ENCODE data around the gene VEGFD.

Gene VEGFD

GRCh38 chrX:15405846-15406245, 21.6 kb upstream of the VEGFD start:
- no peak overlapping the region for H3K4me3 ChIP-seq (ENCODE audit: severe bottlenecking)
- H3K27me3 ChIP-seq (ENCODE audit: insufficient read depth, poor library complexity, severe bottlenecking): no peaks in the 10 kb centered on the region
- TF ChIP-seq CTCF (IDR thresholded peaks at IDR 0.05; ENCODE audit: poor library complexity, severe bottlenecking): no peak
- H3K27ac ChIP-seq (ENCODE audit: poor library complexity, severe bottlenecking): no peak overlapping the region
- ATAC-seq (ENCODE audit: low read depth) (no peak), DNase-seq (ENCODE audit: low spot score) (no peak)
- H3K9me3 ChIP-seq (ENCODE audit: severe bottlenecking): no peaks in the 10 kb centered on the region
- no peaks in the 10 kb centered on the region for H3K4me1 ChIP-seq (ENCODE audit: insufficient read depth, poor library complexity, severe bottlenecking)
- H3K36me3 ChIP-seq (ENCODE audit: low read depth): no peaks in the 10 kb centered on the region

GRCh38 chrX:15404401-15405096, 20.3 kb upstream of the VEGFD start:
- Histone ChIP-seq H3K36me3 (ENCODE audit: low read depth) (no peaks in the 10 kb centered on the region), H3K27me3 (ENCODE audit: insufficient read depth, poor library complexity, severe bottlenecking) (no peaks in the 10 kb centered on the region), H3K4me3 (ENCODE audit: severe bottlenecking) (no peak overlapping the region), H3K9me3 (ENCODE audit: severe bottlenecking) (no peaks in the 10 kb centered on the region), H3K27ac (ENCODE audit: poor library complexity, severe bottlenecking) (no peak overlapping the region), H3K4me1 (ENCODE audit: insufficient read depth, poor library complexity, severe bottlenecking) (no peaks in the 10 kb centered on the region)
- DNase-seq (ENCODE audit: low spot score): no peak
- ATAC-seq (ENCODE audit: low read depth): no peak
- no peak for TF ChIP-seq CTCF (IDR thresholded peaks at IDR 0.05; ENCODE audit: poor library complexity, severe bottlenecking)

GRCh38 chrX:15401378-15401777, 17.2 kb upstream of the VEGFD start:
- ATAC-seq (ENCODE audit: low read depth): no peak
- no peaks in the 10 kb centered on the region for H3K27me3 ChIP-seq (ENCODE audit: insufficient read depth, poor library complexity, severe bottlenecking)
- no peak for DNase-seq (ENCODE audit: low spot score)

GRCh38 chrX:15399962-15400391, 15.8 kb upstream of the VEGFD start:
- Histone ChIP-seq H3K27me3 (ENCODE audit: insufficient read depth, poor library complexity, severe bottlenecking) (no peaks in the 10 kb centered on the region), H3K4me1 (ENCODE audit: insufficient read depth, poor library complexity, severe bottlenecking) (no peaks in the 10 kb centered on the region), H3K27ac (ENCODE audit: poor library complexity, severe bottlenecking) (no peak overlapping the region), H3K36me3 (ENCODE audit: low read depth) (no peaks in the 10 kb centered on the region), H3K9me3 (ENCODE audit: severe bottlenecking) (no peaks in the 10 kb centered on the region), H3K4me3 (ENCODE audit: severe bottlenecking) (no peak overlapping the region)
- DNase-seq (ENCODE audit: low spot score): no peak
- ATAC-seq (ENCODE audit: low read depth): no peak
- TF ChIP-seq CTCF (IDR thresholded peaks at IDR 0.05; ENCODE audit: poor library complexity, severe bottlenecking): no peak

More at GRCh38 chrX:15401378-15401777, 17.2 kb upstream of the VEGFD start:
- no peak overlapping the region for H3K4me3 ChIP-seq (ENCODE audit: severe bottlenecking)
- no peaks in the 10 kb centered on the region for H3K4me1 ChIP-seq (ENCODE audit: insufficient read depth, poor library complexity, severe bottlenecking)
- TF ChIP-seq CTCF (IDR thresholded peaks at IDR 0.05; ENCODE audit: poor library complexity, severe bottlenecking): no peak
- no peaks in the 10 kb centered on the region for H3K36me3 ChIP-seq (ENCODE audit: low read depth)
- H3K9me3 ChIP-seq (ENCODE audit: severe bottlenecking): no peaks in the 10 kb centered on the region
- no peak overlapping the region for H3K27ac ChIP-seq (ENCODE audit: poor library complexity, severe bottlenecking)

GRCh38 chrX:15398874-15399273, 14.7 kb upstream of the VEGFD start:
- no peaks in the 10 kb centered on the region for H3K36me3 ChIP-seq (ENCODE audit: low read depth)

More at GRCh38 chrX:15398874-15399273, 14.7 kb upstream of the VEGFD start:
- H3K4me3 ChIP-seq (ENCODE audit: severe bottlenecking): no peak overlapping the region
- DNase-seq (ENCODE audit: low spot score) (no peak), ATAC-seq (ENCODE audit: low read depth) (no peak)
- no peaks in the 10 kb centered on the region for H3K9me3 ChIP-seq (ENCODE audit: severe bottlenecking)
- TF ChIP-seq CTCF (IDR thresholded peaks at IDR 0.05; ENCODE audit: poor library complexity, severe bottlenecking): no peak
- H3K27me3 ChIP-seq (ENCODE audit: insufficient read depth, poor library complexity, severe bottlenecking): no peaks in the 10 kb centered on the region
- H3K4me1 ChIP-seq (ENCODE audit: insufficient read depth, poor library complexity, severe bottlenecking): no peaks in the 10 kb centered on the region
- no peak overlapping the region for H3K27ac ChIP-seq (ENCODE audit: poor library complexity, severe bottlenecking)
